ENCODE measurements around the gene YY1.
A peak's percentile ranks its signal among the peaks of the same experiment; 100 is the strongest.
"Not testable (repeated sequence)": the region's sequence is repeated elsewhere in the genome, so short reads cannot be mapped to it uniquely, and the experiment has no call there.

YY1 gene

GRCh38 chr14:100238419-100239210 lies at the start of gene YY1:
TSS of gene YY1 (plus strand) at chr14:100239144. CDS start at chr14:100239245, 101 bp downstream.
- DNase-seq = peak; percentile 94 to 96

DNA sequence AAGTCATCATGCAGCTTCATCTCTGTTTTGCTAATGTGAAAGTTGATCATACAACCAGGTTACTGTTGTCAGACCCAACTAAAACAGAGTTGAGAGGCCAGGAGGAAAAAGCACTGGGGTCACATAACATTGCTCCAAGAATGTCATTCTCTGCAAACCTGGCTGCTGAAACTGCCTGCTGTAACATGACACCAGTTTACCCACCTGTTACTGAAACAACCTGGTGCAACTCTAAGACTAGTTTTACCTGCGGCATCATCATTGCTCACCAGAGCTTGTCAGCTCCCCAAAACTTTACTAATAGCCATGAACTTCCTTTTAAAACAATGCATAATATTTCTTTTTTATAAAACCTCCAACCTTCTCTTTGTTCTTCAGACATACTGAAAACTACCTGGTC lies 48.8 kb upstream of the YY1 start:
- no peak for DNase-seq

- no peak for DNase-seq
These were observed 47.2 kb upstream of the YY1 start for GRCh38 chr14:100191584-100192249.

GRCh38 chr14:100192250-100192671 lies 46.7 kb upstream of the YY1 start:
- no peak for DNase-seq

DNA sequence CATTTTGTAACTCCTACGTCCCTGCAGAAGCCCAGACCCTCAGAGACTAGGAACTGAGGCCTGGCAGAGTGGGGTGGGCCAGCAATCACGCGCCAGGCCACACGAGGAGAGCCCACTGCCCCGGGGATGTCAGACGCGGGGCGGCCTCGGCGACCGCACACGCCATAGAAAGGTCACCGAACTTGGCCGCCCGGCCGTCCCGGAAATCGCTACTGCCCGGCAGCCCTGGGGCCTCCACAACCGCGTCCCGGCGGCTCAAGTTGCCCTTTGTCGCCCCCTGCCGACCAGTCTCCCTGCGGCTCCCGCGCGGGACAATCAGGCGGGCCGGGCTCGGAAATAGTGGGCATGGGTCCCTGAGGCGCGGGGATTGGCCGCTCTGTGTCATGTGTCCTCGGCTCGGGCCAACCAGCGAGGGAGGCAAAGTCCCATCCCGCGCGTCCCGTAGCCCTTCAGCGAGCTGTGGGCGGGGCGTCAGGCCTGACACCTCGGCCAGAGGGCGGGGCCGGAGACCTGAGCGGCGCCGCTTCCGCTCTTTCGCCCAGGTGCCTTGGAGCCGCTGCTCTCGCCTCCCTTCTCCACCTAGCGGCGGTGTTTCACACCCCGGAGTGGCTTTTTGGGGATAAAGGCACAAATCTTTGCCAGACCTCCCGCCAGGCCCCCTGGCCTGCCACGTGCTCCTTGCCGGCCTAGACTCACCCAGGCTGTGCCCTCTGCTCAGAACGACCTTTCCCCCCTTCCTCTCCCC lies 46.1 kb upstream of the YY1 start:
- DNase-seq = peak; percentile 95 to 96

GRCh38 chr14:100193417-100194357 lies 45.3 kb upstream of the YY1 start:
- no peak for DNase-seq

GRCh38 chr14:100199240-100199860 lies 39.6 kb upstream of the YY1 start:
- DNase-seq = no peak

DNA sequence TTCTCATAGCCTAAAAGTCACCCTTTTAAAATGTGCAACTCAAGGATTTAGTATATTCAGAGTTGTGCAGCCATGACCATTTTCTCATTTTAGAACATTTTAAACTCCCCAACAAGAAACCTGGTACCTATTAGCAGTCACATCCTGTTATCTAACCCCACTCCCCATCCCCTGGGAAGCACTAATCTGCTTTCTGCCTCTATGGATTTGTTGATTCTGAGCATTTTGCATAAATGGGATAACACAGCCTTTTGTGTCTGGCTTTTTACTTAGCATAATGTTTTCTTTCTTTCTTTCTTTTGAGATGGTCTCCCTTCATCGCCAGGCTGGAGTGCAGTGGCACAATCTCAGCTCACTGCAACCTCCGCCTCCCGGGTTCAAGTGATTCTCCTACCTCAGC lies 38.6 kb upstream of the YY1 start:
- no peak for DNase-seq

DNA sequence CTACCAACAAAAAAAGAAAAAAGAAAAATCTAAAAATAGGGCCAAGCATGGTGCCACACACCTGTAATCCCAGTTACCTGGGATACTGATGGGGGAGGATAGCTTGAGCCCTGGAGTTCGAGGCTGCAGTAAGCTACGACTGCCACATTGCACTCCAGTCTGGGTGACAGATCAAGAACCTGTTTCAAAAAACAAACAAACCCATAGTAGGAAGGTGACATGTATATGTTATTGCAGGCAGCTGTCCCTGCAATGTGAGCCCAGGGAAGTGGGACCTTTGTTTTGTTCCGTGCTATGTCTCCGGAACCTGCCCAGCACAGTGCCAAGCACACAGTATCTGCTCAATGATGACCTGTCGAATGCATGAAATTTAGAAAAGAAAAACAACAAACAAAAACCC lies 37.2 kb upstream of the YY1 start:
- DNase-seq = peak; percentile 4 to 16

DNA sequence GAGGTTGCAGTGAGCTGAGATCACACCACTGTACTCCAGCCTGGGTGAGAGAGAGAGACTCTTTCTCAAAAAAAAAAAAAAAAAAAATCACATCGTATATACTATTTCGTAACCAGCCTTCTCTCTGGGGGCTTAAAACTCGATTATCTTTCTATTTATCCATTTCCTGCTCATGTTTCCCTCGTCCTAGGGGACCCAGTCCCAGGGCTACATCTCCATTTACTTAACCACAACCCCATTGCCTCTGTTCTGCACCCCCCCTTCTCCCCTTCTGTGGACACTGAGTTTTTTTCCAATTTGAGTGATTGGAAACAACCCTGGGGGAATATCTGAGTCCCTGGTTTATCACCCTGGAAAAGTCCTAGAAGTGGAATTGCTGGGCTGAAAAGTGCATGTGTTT lies 36.2 kb upstream of the YY1 start:
- no peak for DNase-seq

DNA sequence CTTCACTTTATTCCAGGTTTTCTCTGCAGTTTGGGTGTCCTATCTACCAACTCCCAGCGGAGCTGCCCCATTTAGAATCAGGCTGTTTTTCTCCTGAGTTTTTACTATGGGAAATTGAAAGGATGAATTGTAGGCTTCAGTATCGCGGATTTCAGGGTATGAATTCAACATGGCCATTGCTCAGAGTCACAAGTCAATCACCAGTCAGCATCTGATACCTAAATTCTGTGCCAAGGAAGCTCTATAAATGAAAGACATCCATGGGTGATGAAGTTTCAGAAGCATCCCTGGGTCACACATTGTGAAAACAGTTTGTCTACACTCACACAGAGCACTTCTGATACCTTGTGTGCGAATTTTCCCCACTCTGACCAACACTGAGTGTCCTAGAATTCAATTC lies 35.8 kb upstream of the YY1 start:
- no peak for DNase-seq

- DNase-seq = no peak
These were observed 34.7 kb upstream of the YY1 start for GRCh38 chr14:100203962-100204834.

DNA sequence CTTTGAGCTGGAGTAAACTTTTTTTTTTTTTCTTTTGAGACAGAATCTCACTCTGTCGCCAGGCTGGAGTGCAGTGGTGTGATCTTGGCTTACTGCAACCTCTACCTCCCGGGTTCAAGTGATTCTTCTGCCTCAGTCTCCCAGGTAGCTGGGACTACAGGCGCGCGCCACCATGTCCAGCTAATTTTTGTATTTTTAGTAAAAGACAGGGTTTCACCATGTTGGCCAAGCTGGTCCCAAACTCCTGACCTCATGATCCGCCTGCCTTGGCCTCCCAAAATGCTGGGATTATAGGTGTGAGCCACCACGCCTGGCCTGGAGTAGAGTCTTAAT lies 34.1 kb upstream of the YY1 start:
- DNase-seq = not testable (repeated sequence)

DNA sequence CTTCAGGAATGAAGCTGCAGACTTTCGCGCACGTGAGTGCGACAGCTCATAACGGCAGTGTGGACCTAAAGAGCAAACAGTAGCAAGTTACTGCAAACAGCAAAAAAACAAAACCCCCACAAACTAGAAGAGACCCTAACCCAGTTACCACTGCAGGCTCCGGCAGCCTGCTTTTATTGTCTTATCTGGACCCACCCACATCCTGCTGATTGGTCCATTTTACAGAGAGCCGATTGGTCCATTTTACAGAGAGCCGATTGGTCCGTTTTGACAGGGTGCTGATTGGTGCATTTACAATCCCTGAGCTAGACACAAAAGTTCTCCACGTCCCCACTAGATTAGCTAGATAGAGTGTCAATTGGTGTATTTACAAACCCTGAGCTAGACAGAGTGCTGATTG lies 31.4 kb upstream of the YY1 start:
- not testable (repeated sequence) for DNase-seq

DNA sequence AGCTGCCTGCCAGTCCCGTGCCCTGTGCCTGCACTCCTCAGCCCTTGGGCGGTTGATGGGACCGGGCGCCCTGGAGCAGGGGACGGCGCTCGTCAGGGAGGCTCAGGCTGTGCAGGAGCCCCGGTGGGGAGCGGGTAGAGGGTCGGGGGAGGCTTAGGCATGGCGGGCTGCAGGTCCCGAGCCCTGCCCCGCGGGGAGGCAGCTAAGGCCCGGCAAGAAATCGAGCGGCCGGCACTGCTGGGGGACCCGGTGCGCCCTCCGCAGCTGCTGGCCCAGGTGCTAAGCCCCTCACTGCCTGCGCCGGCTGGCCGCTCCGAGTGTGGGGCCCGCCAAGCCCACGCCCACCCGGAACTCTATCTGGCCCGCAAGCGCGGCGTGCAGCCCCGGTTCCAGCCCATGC lies 30.8 kb upstream of the YY1 start:
- DNase-seq = not testable (repeated sequence)

DNA sequence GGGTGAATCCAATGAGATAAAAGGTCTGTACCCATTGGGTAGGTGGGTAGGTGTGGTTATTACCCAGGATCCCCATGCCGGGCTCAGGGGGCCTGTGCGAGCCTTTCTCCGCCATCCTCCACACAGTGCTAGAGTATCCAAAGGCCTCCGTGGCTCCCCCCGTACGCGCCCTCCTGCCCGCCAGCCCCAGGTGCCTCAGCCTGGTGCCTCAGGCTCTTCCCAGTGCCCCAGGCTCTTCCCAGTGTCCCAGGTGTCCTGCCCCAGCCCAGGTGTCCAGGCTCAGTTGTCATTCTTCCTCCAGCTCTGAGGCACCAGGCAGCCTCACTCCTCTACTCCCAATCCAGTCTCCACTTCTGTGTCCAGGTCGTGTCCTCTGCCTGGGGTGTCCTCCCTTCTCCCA lies 27.6 kb upstream of the YY1 start:
- no peak for DNase-seq

DNA sequence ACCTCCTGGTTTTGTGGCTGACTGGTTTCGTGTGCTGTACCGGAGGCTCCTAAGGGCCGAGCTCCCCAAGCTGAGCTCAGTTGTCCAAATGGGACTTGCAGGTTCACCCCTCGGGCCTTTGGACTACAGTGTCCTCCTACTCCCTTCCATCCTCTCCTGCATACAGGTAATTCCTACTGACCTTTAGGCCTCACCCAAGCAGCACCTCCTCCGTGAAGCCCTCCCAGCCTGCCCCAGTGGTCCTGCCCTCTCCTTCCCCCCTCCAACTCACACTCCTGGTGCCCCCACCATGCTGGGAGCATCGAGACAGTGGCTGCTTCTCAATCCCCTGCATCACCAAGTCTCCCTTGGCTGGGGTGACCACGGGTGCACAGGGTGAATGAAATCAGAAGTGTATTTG lies 27.1 kb upstream of the YY1 start:
- DNase-seq = no peak

DNA sequence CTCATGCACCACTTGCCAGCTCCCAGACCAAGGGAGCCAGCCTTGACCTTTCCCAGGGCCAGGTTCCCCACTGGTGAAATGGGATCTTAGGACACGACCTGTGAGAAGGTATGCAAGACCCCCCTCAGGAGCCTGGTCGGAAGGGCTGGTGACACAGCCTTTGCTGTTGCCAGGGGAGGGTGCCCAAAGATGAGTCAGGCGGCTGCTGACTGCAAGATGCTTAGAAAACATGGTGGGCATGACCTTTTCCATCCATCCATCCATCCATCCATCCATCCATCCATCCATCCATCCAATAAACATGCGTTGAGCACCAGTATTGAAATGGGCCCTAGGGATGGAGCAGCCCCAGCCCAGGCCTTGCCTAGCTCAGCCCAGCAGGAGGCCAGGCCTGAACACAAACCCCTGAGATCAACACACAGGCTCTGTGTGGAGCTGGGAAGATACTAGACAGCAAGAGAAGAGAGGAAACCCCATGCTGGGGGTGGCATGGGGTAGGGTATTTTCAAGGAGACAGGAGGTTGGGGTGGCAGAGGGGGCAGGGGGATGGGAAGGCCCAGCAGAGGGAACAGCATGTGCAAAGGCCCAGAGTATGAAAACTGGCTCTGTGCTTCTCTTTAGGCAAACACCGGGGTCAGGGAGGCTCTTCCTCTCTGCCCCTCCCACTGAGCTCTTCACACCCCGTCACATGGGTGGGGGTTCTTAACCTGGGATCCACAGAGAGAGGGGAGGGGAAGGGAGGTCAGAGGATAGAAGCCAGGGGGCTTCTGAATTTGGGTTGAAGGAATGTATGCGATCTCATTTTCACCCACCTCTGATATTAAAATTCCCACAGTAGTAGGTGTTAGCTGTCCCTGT lies 26.2 kb upstream of the YY1 start:
- no peak for DNase-seq

DNA sequence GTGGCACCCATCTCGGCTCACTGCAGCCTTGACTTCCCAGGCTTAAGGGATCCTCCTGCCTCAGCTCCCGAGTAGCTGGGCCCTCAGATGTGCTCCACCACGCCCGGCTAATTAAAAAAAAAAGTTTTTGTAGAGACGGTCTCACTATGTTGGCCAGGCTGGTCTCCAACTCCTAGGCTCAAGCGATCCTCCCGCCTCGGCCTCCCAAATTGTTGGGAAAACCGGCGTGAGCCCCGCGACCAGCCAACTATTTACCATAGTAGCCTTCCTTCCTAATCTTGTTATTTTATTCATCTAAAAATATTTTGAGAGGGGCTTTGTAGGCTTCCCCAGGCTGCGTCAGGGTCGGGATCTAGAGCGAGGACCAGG lies 25.4 kb upstream of the YY1 start:
- DNase-seq = no peak

Measured in SHP77 (cell line).